Liver (tissue), 9 donors: ENCODE measurements around the gene MAP3K10. TPM values are rescaled to one million over a fixed set of nuclear protein-coding genes. Genes with fewer than 3 reads are reported as not detected.

Experiments
- DNase-seq: peaks from one replicate; pipeline ENCODE4 v3.0.0-alpha.2; 2017; ENCODE audit warnings: low spot score
- H3K27ac ChIP-seq, 2 donors: one replicate each; pipeline ENCODE4 v1.7.0; 2013; ENCODE audit warnings: inconsistent platforms in 2 of 2, low read length in 2 of 2, control low read depth in 1 of 2, low read depth in 1 of 2, mild to moderate bottlenecking in 1 of 2
- H3K27me3 ChIP-seq, 4 donors: one replicate each; pipeline versions ENCODE4 v1.6.1 to v1.7.0; 2013; ENCODE audit warnings: low read length in 3 of 4, inconsistent platforms in 1 of 4, mild to moderate bottlenecking in 1 of 4, moderate library complexity in 1 of 4; ENCODE audit not compliant: control insufficient read depth in 4 of 4, insufficient read depth in 4 of 4
- H3K36me3 ChIP-seq, 4 donors: one replicate each; pipeline versions ENCODE4 v1.6.1 to v1.7.0; 2013; ENCODE audit warnings: low read length in 3 of 4, mild to moderate bottlenecking in 3 of 4, low read depth in 1 of 4, moderate library complexity in 1 of 4; ENCODE audit not compliant: control insufficient read depth in 4 of 4, insufficient read depth in 3 of 4
- H3K4me1 ChIP-seq, 4 donors: one replicate each; pipeline versions ENCODE4 v1.6.1 to v1.7.0; 2013; ENCODE audit warnings: low read length in 3 of 4, mild to moderate bottlenecking in 3 of 4, moderate library complexity in 1 of 4; ENCODE audit not compliant: control insufficient read depth in 4 of 4, insufficient read depth in 4 of 4
- H3K4me3 ChIP-seq, 3 donors: one replicate each; pipeline versions ENCODE4 v1.6.1 to v1.7.0; 2013; ENCODE audit warnings: low read length in 3 of 3, control low read depth in 1 of 3, low read depth in 1 of 3, mild to moderate bottlenecking in 1 of 3
- H3K9ac ChIP-seq, 2 donors: one replicate each; pipeline ENCODE4 v1.7.0; 2013; ENCODE audit warnings: low read length in 2 of 2, mild to moderate bottlenecking in 2 of 2, moderate library complexity in 2 of 2, control low read depth in 1 of 2, low read depth in 1 of 2
- H3K9me3 ChIP-seq, 4 donors: one replicate each; pipeline versions ENCODE4 v1.6.1 to v1.7.0; 2013; ENCODE audit warnings: low read length in 3 of 4; ENCODE audit not compliant: control insufficient read depth in 4 of 4
- EGR1 ChIP-seq, 2 donors: IDR thresholded peaks; 2 replicates each; pipeline ENCODE4 v1.6.1; 2016 to 2018; ENCODE audit warnings: antibody characterized with exemption in 2 of 2, low read depth in 2 of 2
- FOXA1 ChIP-seq: IDR thresholded peaks from 2 replicates; pipeline ENCODE4 v1.6.1; 2016; ENCODE audit warnings: antibody characterized with exemption
- FOXA2 ChIP-seq: IDR thresholded peaks from 2 replicates; pipeline ENCODE4 v1.6.1; 2016; ENCODE audit warnings: antibody characterized with exemption
- GABPA ChIP-seq, 2 donors: IDR thresholded peaks in 1 of 2; conservative IDR thresholded peaks in 1 of 2; 2 replicates each; pipeline ENCODE4 v1.6.1; 2016; ENCODE audit warnings: antibody characterized with exemption in 2 of 2, mild to moderate bottlenecking in 1 of 2, moderate library complexity in 1 of 2
- HNF4A ChIP-seq, 2 donors: conservative IDR thresholded peaks; 2 replicates each; pipeline ENCODE4 v1.6.1; 2016; ENCODE audit warnings: antibody characterized with exemption in 2 of 2, mild to moderate bottlenecking in 2 of 2
- HNF4G ChIP-seq: IDR thresholded peaks from 2 replicates; pipeline ENCODE4 v1.6.1; 2016; ENCODE audit warnings: antibody characterized with exemption
- JUND ChIP-seq, 2 donors: IDR thresholded peaks; 2 replicates each; pipeline ENCODE4 v1.6.1; 2016; ENCODE audit warnings: antibody characterized with exemption in 2 of 2
- NR2F2 ChIP-seq: IDR thresholded peaks from 2 replicates; pipeline ENCODE4 v1.6.1; 2016; ENCODE audit warnings: antibody characterized with exemption
- RAD21 ChIP-seq, 2 donors: IDR thresholded peaks; 2 replicates each; pipeline ENCODE4 v1.6.1; 2016; ENCODE audit warnings: antibody characterized with exemption in 2 of 2, mild to moderate bottlenecking in 2 of 2
- RXRA ChIP-seq, 2 donors: IDR thresholded peaks; 2 replicates each; pipeline ENCODE4 v1.6.1; 2017 to 2018; ENCODE audit warnings: antibody characterized with exemption in 2 of 2, mild to moderate bottlenecking in 1 of 2
- SP1 ChIP-seq: IDR thresholded peaks from 2 replicates; pipeline ENCODE4 v1.6.1; 2018; ENCODE audit warnings: antibody characterized with exemption, mild to moderate bottlenecking
- TAF1 ChIP-seq: conservative IDR thresholded peaks from 2 replicates; pipeline ENCODE4 v1.6.1; 2016; ENCODE audit warnings: antibody characterized with exemption, mild to moderate bottlenecking
- YY1 ChIP-seq: IDR thresholded peaks from 2 replicates; pipeline ENCODE4 v1.6.1; 2016; ENCODE audit warnings: antibody characterized with exemption, mild to moderate bottlenecking
- WGBS: extraction: QIAGEN DNeasy Blood & Tissue Kit; methylation state at CpG from one replicate; pipeline ENCODE4 v1.1.7; 2013; 5-methylcytosine and 5-hydroxymethylcytosine counted together
- polyA plus RNA-seq, 2 donors: library from polyadenylated mRNA; stranded (reverse) in 1 of 2; unstranded in 1 of 2; fragments of 200-250 nt in 1 of 2; fragments of >200 nt in 1 of 2; fragmentation: Nextera tagmentation in 1 of 2; extraction: Ambion mirVana in 1 of 2; gene quantifications; one replicate each; pipeline versions ENCODE4 v1.2.1 to v1.2.3, GENCODE V29; 2013 to 2015
- total RNA-seq, 2 donors: library from RNA; depleted of rRNA; stranded (reverse); fragments of >200 nt; gene quantifications; one replicate each; pipeline ENCODE4 v1.2.3, GENCODE V29; 2014
- TF ChIP-seq, protein P1 (sequence below): IDR thresholded peaks from 2 replicates; pipeline ENCODE4 v1.6.1; 2016; ENCODE audit warnings: antibody characterized with exemption
- TF ChIP-seq, protein P2 (sequence below): IDR thresholded peaks from 2 replicates; pipeline ENCODE4 v1.6.1; 2016; ENCODE audit warnings: antibody characterized with exemption
- TF ChIP-seq, protein P3 (sequence below): fragments of 150-350 bp; IDR thresholded peaks from 2 replicates; pipeline ENCODE4 v1.5.1; 2017; ENCODE audit warnings: improper control_type of control experiment, low read depth, low read length; ENCODE audit not compliant: missing input control
- TF ChIP-seq, protein P4 (sequence below): IDR thresholded peaks from 2 replicates; pipeline ENCODE4 v1.6.1; 2016; ENCODE audit warnings: antibody characterized with exemption, mild to moderate bottlenecking
- TF ChIP-seq, protein P5 (sequence below): IDR thresholded peaks from 2 replicates; pipeline ENCODE4 v1.6.1; 2016; ENCODE audit warnings: antibody characterized with exemption
- donor health status: healthy.
- donor health status: healthy.
- donor health status: healthy.
- donor health status: healthy.
- donor health status: healthy.

The MAP3K10 gene
- total and polyA plus RNA-seq, 4 donors = 0.65 to 3.9 (median 2.1) TPM

DNA sequence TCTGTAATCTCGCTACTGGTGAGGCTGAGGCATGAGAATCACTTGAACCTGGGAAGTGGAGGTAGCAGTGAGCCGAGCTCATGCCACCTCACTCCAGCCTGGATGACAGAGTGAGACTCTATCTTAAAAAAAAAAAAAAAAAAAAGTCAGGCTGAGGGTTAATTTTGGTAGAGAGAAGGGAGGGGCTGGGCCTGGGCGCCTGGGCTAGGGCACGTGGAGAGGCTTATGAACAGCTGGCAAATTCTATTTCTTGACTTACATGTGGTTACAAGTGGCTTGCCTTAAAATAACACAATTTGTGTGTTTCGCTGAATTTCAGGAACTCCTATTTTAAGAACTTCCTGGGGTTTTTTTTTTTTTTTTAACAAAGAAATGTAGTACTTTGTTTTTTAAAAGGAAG, 47.6 kb upstream of the MAP3K10 start:
- H3K27ac ChIP-seq = no peak overlapping the region
- no peak for DNase-seq
- no peaks in the 10 kb centered on the region for H3K4me1 ChIP-seq
- H3K27me3 ChIP-seq = no peaks in the 10 kb centered on the region
- H3K36me3 ChIP-seq = no peaks in the 10 kb centered on the region
- H3K9ac ChIP-seq = no peak overlapping the region
- TF ChIP-seq EGR1 (IDR thresholded peaks at IDR 0.05; ENCODE audit: low read depth in 2 of 2) (no peak), SP1 (no peak), HNF4G (no peak), YY1 (no peak), JUND (IDR thresholded peaks at IDR 0.05) (no peak), FOXA1 (no peak), GABPA (IDR thresholded peaks at IDR 0.05 in 1 of 2, conservative IDR thresholded peaks at IDR 0.05 in 1 of 2) (no peak), RAD21 (IDR thresholded peaks at IDR 0.05) (no peak), NR2F2 (no peak)
- TF ChIP-seq, protein P1, sequence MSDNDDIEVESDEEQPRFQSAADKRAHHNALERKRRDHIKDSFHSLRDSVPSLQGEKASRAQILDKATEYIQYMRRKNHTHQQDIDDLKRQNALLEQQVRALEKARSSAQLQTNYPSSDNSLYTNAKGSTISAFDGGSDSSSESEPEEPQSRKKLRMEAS = no peak
- TF ChIP-seq, protein P2, sequence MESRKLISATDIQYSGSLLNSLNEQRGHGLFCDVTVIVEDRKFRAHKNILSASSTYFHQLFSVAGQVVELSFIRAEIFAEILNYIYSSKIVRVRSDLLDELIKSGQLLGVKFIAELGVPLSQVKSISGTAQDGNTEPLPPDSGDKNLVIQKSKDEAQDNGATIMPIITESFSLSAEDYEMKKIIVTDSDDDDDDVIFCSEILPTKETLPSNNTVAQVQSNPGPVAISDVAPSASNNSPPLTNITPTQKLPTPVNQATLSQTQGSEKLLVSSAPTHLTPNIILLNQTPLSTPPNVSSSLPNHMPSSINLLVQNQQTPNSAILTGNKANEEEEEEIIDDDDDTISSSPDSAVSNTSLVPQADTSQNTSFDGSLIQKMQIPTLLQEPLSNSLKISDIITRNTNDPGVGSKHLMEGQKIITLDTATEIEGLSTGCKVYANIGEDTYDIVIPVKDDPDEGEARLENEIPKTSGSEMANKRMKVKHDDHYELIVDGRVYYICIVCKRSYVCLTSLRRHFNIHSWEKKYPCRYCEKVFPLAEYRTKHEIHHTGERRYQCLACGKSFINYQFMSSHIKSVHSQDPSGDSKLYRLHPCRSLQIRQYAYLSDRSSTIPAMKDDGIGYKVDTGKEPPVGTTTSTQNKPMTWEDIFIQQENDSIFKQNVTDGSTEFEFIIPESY = no peak
- no peak overlapping the region for H3K4me3 ChIP-seq
- no peaks in the 10 kb centered on the region for H3K9me3 ChIP-seq
- 55% methylated on average over 5 of the region's 5 CpGs for WGBS

DNA sequence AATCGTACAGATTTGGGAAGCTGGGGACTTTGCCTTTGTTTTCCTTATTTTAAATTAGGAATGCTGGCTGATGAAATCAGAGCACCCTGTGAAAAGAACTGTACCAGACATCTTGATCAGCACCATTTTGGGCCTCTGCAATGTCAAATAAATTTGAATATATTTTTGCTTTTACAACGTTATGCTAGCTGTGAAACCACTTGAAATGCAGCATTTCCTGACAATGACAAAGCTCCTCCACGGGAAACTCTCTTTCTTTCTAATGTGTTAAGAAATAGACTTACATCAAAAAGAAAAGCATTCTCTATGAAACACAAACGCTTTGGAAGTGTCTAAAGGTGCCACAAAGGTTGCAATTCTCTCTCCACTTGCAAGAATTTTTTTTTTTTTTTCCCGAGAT, 47.1 kb upstream of the MAP3K10 start:
- Histone ChIP-seq H3K4me3 (no peak overlapping the region), H3K9me3 (no peaks in the 10 kb centered on the region), H3K27ac (no peak overlapping the region), H3K36me3 (no peaks in the 10 kb centered on the region), H3K4me1 (no peaks in the 10 kb centered on the region), H3K9ac (no peak overlapping the region), H3K27me3 (no peaks in the 10 kb centered on the region)
- no peak for TF ChIP-seq YY1
- no peak for TF ChIP-seq FOXA1
- TF ChIP-seq, protein P3, sequence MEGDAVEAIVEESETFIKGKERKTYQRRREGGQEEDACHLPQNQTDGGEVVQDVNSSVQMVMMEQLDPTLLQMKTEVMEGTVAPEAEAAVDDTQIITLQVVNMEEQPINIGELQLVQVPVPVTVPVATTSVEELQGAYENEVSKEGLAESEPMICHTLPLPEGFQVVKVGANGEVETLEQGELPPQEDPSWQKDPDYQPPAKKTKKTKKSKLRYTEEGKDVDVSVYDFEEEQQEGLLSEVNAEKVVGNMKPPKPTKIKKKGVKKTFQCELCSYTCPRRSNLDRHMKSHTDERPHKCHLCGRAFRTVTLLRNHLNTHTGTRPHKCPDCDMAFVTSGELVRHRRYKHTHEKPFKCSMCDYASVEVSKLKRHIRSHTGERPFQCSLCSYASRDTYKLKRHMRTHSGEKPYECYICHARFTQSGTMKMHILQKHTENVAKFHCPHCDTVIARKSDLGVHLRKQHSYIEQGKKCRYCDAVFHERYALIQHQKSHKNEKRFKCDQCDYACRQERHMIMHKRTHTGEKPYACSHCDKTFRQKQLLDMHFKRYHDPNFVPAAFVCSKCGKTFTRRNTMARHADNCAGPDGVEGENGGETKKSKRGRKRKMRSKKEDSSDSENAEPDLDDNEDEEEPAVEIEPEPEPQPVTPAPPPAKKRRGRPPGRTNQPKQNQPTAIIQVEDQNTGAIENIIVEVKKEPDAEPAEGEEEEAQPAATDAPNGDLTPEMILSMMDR = no peak
- TF ChIP-seq, protein P2 = no peak
- TF ChIP-seq, protein P4, sequence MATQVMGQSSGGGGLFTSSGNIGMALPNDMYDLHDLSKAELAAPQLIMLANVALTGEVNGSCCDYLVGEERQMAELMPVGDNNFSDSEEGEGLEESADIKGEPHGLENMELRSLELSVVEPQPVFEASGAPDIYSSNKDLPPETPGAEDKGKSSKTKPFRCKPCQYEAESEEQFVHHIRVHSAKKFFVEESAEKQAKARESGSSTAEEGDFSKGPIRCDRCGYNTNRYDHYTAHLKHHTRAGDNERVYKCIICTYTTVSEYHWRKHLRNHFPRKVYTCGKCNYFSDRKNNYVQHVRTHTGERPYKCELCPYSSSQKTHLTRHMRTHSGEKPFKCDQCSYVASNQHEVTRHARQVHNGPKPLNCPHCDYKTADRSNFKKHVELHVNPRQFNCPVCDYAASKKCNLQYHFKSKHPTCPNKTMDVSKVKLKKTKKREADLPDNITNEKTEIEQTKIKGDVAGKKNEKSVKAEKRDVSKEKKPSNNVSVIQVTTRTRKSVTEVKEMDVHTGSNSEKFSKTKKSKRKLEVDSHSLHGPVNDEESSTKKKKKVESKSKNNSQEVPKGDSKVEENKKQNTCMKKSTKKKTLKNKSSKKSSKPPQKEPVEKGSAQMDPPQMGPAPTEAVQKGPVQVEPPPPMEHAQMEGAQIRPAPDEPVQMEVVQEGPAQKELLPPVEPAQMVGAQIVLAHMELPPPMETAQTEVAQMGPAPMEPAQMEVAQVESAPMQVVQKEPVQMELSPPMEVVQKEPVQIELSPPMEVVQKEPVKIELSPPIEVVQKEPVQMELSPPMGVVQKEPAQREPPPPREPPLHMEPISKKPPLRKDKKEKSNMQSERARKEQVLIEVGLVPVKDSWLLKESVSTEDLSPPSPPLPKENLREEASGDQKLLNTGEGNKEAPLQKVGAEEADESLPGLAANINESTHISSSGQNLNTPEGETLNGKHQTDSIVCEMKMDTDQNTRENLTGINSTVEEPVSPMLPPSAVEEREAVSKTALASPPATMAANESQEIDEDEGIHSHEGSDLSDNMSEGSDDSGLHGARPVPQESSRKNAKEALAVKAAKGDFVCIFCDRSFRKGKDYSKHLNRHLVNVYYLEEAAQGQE = no peak
- TF ChIP-seq, protein P1 = no peak
- TF ChIP-seq HNF4A (conservative IDR thresholded peaks at IDR 0.05) = no peak
- no peak for TF ChIP-seq TAF1
- TF ChIP-seq JUND (IDR thresholded peaks at IDR 0.05) = no peak
- TF ChIP-seq RAD21 (IDR thresholded peaks at IDR 0.05) = no peak
- TF ChIP-seq RXRA (IDR thresholded peaks at IDR 0.05) = no peak
- TF ChIP-seq NR2F2 = no peak
- no peak for TF ChIP-seq EGR1 (IDR thresholded peaks at IDR 0.05; ENCODE audit: low read depth in 2 of 2)
- TF ChIP-seq FOXA2 = no peak
- TF ChIP-seq, protein P5, sequence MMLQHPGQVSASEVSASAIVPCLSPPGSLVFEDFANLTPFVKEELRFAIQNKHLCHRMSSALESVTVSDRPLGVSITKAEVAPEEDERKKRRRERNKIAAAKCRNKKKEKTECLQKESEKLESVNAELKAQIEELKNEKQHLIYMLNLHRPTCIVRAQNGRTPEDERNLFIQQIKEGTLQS = no peak
- no peak for TF ChIP-seq HNF4G
- no peak for DNase-seq
- WGBS = 35% methylated on average over 5 of the region's 5 CpGs
